NCI-H2107 treated with DMSO at 0.1 percent for 48 hours (cell line): ENCODE data around the gene GDPGP1.

ENCODE experiments used
- DNase-seq: peaks from one replicate; lab custom pipeline; 2025; ENCODE audit not compliant: unreplicated experiment; lab: John Stamatoyannopoulos, UW

Gene GDPGP1

DNA sequence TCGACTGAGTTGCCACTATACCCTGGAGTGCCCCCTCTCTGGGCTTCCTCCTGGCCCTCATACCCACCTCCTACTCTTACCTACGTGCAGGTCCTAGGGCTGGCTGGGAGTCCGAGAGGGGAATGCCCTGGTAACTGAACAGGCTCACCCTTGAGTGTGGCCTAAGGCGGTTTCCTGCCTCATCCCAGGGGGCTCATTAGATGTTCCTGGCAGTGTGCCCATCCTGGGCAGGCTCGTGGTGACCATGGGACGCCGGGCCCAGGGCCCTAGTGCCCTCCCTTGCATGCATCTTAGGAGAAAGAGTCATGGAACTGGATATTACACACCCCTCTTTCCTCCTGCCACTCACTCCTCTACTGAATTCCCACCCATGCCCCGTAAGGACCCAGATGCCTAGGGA lies 30.1 kb upstream of the GDPGP1 start:
- no peak for DNase-seq

DNA sequence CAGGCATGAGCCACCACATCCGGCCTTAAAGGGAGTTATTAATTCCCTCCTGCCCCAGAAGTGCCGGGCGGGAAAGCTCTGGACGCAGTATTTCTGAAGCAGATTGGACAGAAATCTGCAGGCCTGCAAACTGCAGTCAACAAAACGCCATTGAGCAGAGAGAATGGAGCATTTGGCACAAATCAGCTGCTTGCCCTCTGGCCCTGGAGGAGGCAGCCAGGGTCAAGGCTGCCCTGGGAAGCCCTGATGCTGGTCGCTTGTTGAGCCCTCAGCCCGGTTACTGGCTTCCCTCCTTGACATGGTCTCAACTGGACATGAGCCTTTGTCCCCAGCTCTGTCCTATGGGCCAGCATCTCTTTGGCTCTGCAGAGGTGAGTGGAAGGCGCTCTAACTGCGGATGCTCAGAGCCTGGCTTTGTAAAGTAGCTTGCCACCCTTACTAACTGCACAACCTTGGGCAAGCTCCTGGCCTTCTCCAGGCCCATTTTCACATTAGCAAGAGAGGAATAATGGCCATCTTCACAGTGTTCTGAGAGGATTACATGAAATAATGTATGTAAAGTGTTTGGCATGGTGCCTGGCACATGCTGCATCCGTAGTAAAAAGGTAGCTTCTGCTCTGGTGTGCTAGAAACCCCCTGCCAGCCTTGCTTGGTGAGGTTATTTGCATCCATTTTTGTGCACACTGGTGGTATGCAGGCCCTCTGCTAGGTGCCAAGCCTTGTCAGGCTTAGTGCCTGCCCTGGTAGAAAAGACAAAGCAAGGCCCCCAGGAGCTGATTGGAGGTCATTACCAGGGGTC lies 28.8 kb upstream of the GDPGP1 start:
- DNase-seq: no peak

DNA sequence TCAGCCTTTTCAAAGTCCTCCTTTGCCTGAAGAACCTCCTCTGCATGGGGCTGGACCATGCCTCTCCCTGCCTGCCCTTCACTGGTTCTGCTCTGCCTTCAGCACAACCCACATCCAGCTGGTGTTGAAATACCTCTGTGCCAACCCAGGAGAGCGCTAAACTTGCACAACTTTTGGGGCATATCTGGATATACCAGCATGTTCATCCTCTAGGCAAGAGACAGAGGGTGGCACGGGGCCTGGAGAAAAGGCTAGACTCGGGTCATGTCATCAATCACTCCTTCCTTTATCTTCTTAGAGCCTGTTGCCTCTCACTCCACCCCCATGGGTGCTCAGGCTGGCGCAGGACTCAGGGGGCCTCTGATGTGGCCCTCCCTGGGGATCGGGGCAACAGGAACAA lies 28.1 kb upstream of the GDPGP1 start:
- no peak for DNase-seq

DNA sequence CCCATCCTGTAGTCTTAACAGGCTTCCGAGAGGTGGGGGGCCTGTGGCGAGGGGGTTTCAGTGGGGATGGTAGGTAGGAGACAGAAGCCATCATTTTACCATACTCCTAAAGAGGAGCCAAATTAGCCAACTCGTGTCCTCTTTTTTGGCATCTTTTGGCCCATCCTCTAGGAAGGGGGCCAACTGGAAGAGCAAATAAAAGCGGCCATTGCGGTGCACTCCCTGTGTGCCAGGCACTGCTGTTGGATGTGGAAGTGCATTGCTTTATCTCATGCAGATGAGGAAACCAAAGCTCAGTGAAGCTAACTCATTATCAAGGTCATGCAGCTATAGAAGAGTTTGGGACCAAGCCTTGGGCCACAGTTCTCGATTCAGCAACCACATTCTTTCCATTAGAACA lies 26.8 kb upstream of the GDPGP1 start:
- no peak for DNase-seq

DNA sequence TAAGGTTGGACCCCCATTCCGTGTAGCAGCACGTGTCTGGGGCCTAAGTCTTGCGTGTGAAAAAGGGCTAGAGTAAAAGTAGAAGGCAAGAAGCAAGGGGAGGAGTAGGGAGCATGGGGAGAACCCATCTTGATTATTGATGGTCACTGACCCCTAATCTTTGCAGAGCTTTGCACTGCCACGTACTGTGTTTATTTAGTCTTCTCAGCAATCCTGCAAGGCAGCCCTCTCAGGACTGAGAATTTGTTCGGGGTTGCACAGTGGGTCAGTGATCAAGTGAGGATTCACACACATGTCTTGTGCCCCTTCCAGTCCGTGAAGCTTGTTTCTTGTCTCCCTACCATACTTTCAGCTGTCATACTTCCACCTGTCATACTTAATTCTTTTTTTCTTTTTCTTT lies 25.7 kb upstream of the GDPGP1 start:
- DNase-seq: no peak

DNA sequence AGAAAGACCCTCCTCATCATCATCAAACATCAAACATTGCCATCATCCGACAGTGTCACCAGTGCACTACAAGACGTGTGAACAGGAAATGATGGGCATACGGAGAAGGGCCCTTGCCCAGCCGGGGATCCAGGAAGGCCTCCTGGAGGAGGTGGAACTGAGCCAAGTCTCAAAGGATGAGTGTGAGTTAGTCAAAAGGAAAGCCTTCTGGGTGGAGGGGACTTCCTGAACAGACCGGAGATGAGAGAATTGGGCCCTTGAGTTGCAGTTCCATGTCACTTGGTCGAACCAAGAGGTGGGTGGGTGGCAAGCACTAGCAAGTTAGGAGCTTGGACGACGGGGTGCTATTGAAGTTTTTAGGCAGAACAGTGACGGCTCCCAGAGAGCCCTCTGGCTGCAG lies 24.4 kb upstream of the GDPGP1 start:
- DNase-seq: no peak

DNA sequence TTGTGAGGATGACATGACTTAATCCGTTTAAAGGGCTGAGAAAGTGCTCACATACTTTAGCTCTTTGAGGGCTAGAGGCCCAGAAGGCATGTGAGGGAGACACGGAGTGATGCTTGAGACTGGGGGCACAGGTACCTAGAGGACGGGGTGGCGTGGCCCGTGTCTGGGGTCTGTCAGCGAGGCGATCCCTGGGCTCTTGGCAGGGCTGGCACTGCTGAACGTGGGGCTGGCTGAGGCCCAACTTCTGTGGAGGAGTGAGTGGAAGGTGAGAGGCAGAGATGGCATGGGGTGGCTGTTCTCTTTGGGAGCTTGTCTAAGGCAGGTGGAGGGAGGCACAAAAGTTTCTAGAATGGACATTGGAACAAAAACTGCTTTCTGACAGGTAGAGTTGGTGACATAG lies 23.4 kb upstream of the GDPGP1 start:
- no peak for DNase-seq

DNA sequence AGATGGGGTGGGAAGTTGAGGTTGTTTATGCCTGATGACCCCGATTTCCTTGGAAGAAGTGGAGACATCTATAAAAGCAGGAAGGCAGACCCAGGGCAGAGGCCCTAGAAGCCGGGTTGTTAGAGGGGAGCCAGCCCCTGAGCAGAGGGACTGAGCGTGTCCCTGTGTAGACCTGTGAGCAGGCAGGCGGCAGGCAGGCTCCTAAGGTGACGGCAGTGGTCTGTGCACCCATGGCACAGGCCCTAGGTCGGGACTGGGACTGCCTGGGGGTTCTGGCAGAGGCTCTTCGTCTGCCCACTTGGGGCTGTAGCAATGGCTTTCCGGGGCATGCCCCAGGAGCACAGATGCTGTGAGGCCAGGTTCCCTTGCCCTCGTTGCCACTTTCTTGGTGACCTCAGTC lies 23.0 kb upstream of the GDPGP1 start:
- DNase-seq: no peak

DNA sequence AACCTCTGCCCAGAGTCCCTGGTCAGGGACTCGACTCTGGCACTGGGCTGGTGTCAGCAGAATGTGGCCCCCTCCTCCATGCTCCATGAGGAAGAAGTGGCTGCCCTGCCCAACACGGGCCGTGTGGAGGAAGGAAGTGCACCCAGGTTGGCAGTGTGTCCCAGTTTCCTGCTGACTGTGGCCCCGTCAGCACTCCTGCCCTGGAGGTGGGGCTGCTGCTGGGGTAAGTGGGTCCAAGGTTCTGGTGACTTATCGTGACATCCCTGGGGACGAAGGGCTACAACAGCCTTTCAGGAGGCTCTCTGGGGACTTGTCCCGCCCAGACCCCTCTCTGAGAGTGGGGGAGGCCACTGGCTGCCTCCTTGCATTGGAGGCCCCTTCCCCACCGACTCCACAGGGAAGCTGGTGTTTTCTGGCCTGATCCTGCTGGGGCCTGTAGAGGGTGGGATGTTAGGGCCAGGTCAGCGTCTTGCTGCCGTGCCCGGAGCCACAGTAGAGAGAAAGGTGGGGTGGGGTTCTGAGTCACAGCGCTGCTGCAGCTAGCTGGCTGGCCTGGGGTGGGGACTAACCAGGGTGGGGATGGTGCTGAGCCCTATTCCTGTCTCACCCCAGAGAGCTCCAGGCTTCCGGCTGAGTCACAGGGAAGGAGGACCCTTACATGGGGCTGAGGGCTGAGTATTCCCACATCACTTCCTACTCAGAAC lies 22.4 kb upstream of the GDPGP1 start:
- DNase-seq: no peak

DNA sequence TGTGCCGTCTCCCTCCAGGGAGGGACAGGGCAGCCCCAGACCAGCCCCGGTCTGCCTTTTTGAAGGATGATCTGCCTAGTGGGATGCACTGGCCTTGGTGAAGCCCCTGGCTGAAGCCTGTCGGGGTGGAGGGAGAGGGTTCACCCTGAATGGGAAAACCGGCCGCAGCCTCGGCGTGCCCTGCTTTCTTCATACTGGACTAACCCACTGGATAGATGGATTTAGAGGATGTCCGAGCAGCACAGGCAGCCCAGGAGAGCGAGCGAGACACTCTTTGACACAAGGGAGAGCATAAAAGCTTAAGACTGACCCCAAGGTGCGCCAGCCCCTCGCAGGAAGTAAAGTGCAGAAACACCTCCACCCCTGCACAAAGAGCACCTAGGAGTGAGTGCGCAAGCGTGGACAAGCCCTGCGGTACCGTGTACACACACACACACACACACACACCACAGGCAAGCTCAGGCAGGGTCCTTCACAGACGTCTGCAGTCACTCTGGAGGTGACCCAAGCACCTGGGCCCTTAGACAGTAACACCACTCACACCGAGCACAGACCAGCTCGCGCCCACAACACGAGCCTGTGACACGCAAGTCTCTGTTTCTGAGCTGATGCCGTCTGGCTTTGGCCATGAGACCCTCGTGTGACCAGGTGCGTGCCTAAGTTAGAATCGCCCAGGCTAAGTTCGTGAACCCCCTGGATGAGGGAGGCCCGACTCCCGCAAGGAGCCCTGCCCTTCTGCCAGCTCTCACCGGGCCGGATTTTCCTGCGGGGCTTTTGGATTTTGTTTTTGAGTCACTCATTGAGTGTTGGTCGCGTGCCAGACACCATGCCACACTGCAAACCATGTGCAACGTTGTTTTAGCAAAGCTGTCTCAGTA lies 21.5 kb upstream of the GDPGP1 start:
- DNase-seq: no peak

DNA sequence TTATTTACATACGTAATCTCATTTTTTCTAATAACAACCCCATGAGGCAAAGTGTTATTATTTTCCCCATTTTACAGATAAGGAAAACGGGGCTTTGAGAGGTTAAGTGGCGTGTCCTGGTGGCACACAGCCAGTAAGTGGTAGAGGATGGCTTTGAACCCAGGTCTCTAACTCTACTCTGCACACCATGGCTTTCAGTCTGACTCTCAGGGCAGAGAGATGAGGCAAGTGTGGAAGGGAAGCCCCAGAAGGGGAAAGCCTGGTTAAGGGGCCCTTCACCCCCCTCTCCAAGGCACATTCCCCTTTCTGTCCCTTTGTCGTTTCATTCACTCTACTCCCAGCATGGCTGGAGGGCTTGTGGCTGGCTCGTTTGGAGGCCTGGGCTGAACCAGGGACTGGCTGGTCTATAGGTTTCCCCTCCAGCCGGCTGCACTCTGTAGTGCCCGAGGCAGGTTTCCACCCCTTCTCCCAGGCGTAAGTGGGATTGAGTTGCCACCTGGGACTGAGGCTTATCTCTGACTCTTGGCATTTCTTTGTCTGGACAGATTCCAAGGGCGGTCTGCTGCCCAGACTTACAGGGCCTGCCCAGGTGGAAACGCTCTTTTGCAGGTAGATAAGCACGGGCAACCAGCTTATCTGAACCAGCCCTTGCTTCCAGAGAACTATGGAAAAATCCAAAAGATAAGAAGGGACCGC lies 20.7 kb upstream of the GDPGP1 start:
- peak; percentile 38 for DNase-seq

DNA sequence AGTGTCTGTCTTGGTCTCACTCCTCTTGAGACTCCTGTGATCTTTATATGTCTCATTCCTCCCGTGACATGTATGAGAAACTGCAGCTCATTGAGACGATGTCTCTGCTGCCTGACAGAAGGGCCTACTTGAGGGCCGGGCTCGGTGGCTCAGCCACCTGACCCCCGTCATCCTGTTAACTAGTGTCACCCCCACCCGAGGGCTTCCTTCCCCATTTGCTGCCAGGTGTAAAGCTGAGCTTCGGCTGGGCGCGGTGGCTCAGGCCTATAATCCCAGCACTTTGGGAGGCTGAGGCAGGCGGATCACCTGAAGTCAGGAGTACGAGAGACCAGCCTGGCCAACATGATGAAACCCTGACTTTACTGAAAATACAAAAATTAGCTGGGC lies 20.2 kb upstream of the GDPGP1 start:
- no peak for DNase-seq

DNA sequence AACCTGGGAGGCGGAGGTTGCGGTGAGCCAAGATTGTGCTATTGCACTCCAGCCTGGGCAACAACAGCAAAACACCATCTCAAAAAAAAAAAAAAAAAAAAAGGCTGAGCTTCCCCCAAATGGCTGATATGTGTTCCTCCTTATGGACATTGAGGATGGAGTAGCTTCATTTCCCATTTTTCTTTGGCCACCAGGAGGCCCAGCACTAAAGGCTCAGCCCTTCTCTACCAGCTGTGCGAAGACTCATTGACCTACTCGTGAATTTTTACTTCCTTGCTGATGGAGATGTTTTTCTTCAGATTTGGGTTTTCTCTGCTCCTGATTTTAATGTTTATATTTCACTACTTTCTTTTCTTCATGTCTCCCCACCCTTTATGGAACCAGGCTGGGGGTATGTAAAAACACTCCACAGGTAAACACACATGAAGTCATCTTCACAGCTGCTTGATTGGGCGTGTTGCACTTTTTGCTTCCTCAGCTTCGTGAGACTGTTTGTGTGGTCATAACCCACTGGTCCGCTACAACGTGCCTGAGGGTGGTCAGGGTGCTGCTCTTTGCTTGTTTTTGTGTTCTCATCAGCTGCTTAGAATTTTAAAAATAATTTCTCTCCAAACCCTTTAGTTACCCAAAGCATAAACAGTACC lies 19.3 kb upstream of the GDPGP1 start:
- no peak for DNase-seq

DNA sequence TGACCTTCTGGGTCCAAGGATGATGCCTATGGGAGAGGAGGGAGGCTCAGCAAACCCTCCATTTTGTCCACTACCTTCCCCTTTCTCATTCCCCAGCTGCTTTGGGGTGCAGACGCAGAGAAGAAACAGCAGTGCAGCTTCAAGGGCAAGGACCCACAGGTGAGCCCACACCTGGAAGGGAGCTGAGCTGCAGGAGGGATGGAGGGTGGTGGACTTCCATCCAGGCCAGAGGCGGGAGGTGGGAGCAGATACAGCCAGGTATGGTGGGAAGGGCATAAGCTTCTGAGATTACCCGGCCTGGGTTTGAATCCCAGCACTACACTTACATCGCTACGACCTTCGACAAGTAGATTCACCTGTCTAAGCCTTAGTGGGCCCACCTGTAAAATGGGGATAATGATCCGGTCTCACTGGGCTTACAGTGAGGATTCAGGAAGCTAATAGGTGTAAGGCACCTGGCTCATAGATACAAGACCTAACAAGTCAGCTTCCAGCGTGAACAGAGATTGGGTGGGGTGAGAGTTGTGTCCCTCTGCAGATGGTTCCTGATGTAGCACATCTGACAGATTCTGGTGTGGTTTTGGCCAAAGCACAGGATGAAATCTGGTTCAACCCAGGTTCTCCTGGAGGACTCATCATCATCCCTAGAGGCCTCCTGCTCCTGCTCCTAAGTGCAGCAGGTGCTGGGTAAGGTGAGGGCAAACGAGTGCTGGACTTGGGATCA lies 16.2 kb upstream of the GDPGP1 start:
- no peak for DNase-seq

DNA sequence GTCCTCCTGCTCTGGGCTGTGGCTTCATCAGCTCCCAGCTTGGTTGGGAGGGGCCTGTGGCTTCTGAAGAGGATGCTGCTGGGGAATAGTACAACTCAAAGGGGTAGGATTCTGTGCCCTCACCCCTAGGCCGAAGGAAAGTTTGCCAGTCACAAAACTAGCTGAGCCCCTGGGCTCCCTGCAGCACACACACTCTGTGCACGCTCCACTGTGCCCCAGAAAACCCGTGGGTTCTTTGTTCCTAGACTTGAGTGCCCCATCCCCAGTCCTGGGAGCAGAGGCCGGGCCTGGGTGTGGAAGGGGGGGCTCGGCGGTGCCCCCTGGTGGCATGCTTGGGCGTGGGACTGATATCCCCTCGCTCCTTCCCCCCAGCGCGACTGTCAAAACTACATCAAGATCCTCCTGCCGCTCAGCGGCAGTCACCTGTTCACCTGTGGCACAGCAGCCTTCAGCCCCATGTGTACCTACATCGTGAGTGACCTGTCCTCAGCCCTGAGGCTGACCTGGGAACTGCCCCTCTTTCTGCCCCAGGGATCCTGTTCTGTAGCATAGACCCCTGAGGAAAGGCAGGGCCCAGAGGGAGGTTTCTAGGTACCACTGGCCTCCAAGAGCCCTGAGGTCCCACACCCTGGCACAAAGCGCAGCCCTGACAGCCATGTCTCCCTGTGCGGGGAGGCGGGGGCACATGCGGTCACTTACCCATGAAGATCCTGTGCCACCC lies 14.4 kb upstream of the GDPGP1 start:
- DNase-seq: no peak

DNA sequence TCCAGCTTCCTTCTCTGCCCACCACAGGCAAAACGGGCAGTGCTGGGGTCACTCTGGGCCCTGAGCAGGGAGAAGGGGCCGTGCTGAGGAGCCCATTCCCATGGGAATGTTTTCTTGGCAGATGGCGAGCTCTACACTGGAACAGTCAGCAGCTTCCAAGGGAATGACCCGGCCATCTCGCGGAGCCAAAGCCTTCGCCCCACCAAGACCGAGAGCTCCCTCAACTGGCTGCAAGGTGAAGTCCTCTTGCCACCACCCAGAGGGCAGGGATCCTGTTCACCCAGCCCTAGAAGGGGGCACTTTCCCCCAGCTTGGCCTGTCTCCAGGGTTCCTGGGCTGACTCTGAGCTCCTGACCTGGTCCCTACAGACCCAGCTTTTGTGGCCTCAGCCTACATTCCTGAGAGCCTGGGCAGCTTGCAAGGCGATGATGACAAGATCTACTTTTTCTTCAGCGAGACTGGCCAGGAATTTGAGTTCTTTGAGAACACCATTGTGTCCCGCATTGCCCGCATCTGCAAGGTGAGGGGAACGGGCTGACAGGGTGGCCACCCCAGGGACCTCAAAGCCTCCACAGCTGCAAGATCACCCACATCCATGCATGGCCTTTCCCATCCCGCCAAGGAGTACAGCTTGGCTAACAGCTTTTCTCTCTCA lies 12.6 kb upstream of the GDPGP1 start:
- peak; percentile 51 for DNase-seq

DNA sequence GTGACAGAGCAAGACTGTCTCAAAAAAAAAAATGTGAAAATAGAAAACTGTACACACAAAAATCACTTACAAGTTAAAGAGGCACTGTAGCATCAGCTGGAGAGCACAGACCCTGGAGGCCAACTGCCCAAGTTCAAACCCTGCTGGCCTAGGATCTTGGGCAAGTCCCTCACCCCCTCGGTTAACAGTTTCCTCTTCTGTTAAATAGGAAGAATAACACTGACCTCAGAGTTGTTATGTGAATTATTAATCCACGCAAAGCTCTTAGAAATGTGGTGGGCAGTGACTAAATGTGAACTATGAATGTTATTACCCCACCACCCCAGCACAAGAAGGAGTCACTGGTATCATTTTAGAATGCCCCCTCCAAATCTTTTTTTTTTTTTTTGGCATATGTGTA lies 11.5 kb upstream of the GDPGP1 start:
- DNase-seq: no peak

DNA sequence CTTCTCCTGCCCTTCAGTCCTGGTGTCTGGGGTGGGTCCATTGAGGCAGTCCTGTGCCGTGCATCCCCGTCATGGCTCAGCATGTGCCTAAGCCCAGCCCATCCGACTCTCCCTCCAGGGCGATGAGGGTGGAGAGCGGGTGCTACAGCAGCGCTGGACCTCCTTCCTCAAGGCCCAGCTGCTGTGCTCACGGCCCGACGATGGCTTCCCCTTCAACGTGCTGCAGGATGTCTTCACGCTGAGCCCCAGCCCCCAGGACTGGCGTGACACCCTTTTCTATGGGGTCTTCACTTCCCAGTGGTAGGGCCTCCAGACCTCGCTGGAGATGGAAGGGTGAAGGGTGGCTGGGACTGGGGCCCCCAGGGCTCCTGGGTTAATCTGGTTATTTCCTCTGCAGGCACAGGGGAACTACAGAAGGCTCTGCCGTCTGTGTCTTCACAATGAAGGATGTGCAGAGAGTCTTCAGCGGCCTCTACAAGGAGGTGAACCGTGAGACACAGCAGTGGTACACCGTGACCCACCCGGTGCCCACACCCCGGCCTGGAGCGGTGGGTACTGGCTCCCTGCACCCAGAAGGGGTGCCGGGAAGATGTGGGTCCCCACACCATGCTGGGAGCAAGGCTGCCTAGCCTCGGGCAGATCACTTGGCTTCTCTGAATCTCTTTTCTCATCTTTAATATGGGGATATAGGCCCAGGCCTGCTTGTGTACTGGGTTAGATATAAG lies 10.4 kb upstream of the GDPGP1 start:
- DNase-seq: no peak
